ENCODE results near the gene PDSS2.
A peak's percentile ranks its signal among the peaks of the same experiment; 100 is the strongest.

The PDSS2 gene, protein sequence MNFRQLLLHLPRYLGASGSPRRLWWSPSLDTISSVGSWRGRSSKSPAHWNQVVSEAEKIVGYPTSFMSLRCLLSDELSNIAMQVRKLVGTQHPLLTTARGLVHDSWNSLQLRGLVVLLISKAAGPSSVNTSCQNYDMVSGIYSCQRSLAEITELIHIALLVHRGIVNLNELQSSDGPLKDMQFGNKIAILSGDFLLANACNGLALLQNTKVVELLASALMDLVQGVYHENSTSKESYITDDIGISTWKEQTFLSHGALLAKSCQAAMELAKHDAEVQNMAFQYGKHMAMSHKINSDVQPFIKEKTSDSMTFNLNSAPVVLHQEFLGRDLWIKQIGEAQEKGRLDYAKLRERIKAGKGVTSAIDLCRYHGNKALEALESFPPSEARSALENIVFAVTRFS

DNA sequence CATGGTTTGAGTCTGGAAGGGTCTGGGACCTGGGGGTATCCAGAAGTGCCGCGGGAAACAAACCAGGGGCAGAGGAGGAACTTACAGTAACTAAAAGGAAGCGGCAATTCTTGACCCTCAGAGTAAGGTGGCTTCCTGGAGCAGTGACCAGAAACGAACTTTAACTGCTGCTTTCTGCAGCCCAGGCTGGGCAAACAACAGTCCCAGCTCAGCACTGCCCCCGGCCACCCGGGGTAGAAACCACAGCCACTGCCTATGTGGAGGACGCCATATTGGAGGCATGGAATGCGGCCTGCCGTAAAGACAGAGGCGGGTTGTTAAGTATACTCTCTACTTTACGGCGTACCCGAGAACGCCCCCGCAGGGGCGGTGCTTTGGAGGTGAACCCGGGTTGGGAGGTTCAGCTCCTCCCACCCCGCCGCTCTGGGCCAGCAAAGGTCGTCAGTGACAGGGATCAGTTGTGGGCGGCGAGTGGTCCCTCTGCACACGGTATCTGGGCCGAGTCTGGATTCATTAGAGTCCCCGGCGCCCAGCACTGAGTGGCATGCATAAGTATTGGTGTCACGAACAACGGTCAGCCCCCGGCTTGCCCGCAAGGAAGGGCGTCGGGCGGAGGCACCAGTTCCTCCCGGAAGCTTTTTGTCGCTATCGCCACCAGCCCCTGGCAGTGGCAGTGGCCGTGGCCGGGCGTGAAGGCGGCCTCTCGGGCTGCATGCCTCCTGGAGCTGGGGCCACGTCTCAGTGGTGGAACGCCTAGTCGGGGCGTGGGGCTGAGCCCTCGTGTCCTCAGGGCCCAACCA is at the start of gene PDSS2:
Gene PDSS2 (minus strand): TSS at position 282 of the 800 bp plus-strand sequence. CDS start 279 bp downstream, at position 3.
- peak; percentile 90 to 93 for DNase-seq (ENCODE audit: low spot score in 2 of 2)
- H3K4me1 Mint-ChIP-seq: peaks cover 23% of the 10 kb centered on the region
- peak within 1 kb of the TSS; percentile 96 for H3K4me3 Mint-ChIP-seq
- H3K27ac Mint-ChIP-seq (ENCODE audit: low read depth): peak within 1 kb of the TSS; percentile 95
- no peaks in the 10 kb centered on the region for H3K9me3 Mint-ChIP-seq
- H3K36me3 Mint-ChIP-seq (ENCODE audit: insufficient read depth): peaks cover 5% of the 10 kb centered on the region
- no peaks in the 10 kb centered on the region for H3K27me3 Mint-ChIP-seq
- ATAC-seq (replicated peaks; ENCODE audit: extremely low read depth, poor library complexity, severe bottlenecking): peak; percentile 95

DNA sequence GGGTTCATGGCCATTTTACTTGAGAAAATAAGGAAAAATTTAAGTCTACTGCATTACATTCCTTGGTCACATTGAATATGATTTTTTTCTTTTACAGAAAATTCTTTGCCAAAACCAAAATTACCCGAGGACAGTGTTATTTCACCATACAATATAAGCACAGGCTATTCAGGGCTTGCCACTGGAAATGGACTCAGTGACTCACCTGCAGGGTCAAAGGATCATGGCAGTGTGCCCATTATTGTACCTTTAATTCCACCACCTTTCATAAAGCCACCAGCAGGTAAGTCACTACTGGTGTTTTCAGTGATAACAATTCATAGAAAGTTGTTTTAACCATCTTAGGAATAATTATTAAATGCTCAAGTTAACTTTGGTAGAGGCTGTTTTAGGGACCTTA is 46.8 kb upstream of the PDSS2 start:
- H3K9me3 Mint-ChIP-seq: no peaks in the 10 kb centered on the region
- no peak for ATAC-seq (replicated peaks; ENCODE audit: extremely low read depth, poor library complexity, severe bottlenecking)

DNA sequence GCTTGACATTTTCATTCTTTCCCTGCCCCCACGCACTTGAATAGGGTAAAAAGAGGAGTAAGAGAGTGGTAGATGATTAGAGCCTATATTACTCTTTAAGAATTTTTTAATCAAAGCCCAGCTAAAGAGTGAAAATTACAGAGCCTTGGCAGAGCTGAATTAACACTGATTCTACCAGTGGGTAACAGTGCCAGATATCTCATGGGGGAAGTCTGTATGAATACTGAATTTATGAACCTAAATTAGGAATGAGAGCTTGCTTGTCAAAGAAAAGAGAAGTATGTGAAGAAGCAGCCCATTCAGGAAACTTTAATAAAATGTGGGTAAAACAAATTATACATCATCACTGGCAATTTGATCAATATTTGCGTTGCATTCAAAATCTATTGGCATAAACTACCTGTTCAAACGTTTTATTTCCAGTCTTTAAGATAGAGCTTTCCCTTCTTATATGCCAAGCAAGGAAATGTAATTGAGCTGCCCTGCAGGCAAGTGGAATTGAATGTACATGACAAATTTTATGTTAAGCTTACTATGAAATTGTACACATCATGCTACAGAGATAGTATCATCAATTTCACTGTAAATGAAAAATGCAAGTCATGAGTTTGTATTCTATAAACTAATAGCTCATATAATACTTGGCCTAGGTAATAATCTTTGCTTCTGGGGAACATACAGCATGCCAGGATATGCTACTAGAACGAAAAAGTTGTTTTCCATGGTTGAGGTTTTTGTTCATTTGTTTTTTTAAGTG is 45.1 kb upstream of the PDSS2 start:
- H3K27ac Mint-ChIP-seq (ENCODE audit: low read depth): no peak overlapping the region
- H3K36me3 Mint-ChIP-seq (ENCODE audit: insufficient read depth): no peaks in the 10 kb centered on the region
- peaks cover 36% of the 10 kb centered on the region for H3K27me3 Mint-ChIP-seq
- DNase-seq (ENCODE audit: low spot score in 2 of 2) (no peak), ATAC-seq (replicated peaks; ENCODE audit: extremely low read depth, poor library complexity, severe bottlenecking) (no peak)
- H3K4me1 Mint-ChIP-seq: no peaks in the 10 kb centered on the region
- no peak overlapping the region for H3K4me3 Mint-ChIP-seq
- no peaks in the 10 kb centered on the region for H3K9me3 Mint-ChIP-seq

More for the DNA sequence above, 46.8 kb upstream of the PDSS2 start:
- no peak overlapping the region for H3K27ac Mint-ChIP-seq (ENCODE audit: low read depth)
- H3K4me3 Mint-ChIP-seq: no peak overlapping the region
- H3K36me3 Mint-ChIP-seq (ENCODE audit: insufficient read depth): no peaks in the 10 kb centered on the region
- no peak for DNase-seq (ENCODE audit: low spot score in 2 of 2)
- H3K27me3 Mint-ChIP-seq: peaks cover 31% of the 10 kb centered on the region
- no peaks in the 10 kb centered on the region for H3K4me1 Mint-ChIP-seq

DNA sequence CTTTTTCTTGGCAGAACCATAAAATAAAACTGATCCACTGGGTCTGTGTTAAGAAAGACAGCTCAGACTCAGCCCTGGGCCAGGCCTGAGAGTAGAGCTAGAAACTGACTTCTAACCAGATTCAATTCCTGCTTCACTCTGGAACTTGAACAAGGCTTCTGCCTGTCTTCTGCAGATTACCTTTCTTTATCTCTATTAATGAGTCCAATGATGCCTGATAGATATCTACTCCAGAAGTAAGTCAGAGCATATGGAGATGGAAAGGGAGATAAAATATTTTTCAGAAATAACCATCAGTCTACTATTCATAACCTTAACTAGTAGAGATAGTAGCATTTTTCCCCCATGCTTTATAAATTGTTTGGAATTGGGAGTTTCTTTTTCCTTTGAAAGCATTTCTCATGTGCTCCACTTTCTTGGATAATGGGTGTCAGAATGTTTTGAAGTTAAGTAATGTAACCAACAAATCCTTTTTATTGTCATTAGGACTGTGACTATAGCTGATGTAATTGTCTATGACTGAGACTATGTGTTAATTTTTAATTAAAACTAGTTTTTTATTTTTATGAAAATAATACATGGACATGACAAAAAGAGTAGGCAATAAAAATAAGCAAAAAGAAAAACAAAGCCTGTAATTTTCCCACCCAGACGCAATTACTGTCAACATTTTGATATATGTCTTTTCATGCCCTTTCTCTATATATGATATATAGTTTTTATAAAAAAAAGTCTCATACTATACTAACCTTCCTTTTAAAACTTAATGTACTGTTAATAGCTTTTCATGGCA is 37.7 kb upstream of the PDSS2 start:
- Mint-ChIP-seq H3K36me3 (ENCODE audit: insufficient read depth) (no peaks in the 10 kb centered on the region), H3K9me3 (no peaks in the 10 kb centered on the region), H3K27ac (ENCODE audit: low read depth) (no peak overlapping the region), H3K4me1 (no peaks in the 10 kb centered on the region), H3K4me3 (no peak overlapping the region), H3K27me3 (peaks cover 27% of the 10 kb centered on the region)
- ATAC-seq (replicated peaks; ENCODE audit: extremely low read depth, poor library complexity, severe bottlenecking): no peak
- no peak for DNase-seq (ENCODE audit: low spot score in 2 of 2)

DNA sequence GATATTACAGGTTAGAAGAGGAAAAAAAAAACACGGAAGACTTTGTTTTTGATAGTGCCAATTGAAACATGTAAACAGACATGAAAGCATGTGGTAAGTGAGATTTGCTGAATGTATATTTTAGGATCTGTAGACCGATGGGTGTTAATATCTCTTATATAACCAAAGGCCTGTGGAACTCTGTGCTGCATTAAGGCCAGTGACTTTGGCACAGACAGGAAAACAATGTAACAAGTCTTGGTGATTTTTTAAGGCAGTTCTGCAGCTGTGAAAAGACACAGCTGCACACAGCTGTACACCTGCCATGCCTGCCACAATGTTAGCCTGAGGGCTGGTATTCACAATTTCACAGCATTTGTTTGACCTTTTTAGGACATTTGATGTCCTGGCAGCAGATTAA is 36.6 kb upstream of the PDSS2 start:
- Mint-ChIP-seq H3K9me3 (no peaks in the 10 kb centered on the region), H3K36me3 (ENCODE audit: insufficient read depth) (peaks cover 1% of the 10 kb centered on the region), H3K27ac (ENCODE audit: low read depth) (no peak overlapping the region), H3K27me3 (peaks cover 16% of the 10 kb centered on the region), H3K4me3 (no peak overlapping the region), H3K4me1 (no peaks in the 10 kb centered on the region)
- ATAC-seq (replicated peaks; ENCODE audit: extremely low read depth, poor library complexity, severe bottlenecking) (no peak), DNase-seq (ENCODE audit: low spot score in 2 of 2) (no peak)

DNA sequence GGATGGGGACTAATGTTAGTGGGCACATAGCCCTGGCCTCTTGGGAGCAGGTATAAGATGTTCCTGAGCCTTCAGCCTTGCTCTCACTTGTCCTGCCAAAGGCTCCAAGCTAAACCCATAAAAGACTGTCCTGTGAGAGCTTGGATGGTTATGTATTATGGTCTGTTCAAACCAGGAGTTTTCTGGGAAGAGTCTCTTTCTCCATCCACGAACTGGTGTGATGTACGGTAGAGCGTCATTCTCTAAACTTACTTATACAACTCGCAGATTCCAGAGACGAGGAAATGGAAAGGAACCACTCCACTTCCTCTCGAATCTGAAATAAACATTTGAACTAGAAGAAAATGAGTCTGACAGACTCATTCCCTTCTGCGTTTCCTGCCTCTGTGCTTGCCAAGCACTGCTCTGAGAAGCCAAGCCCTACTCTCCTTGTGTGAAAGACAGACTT is 35.9 kb upstream of the PDSS2 start:
- peaks cover 13% of the 10 kb centered on the region for H3K27me3 Mint-ChIP-seq
- H3K4me3 Mint-ChIP-seq: no peak overlapping the region
- H3K4me1 Mint-ChIP-seq: no peaks in the 10 kb centered on the region
- ATAC-seq (replicated peaks; ENCODE audit: extremely low read depth, poor library complexity, severe bottlenecking) (no peak), DNase-seq (ENCODE audit: low spot score in 2 of 2) (no peak)
- peaks cover 1% of the 10 kb centered on the region for H3K36me3 Mint-ChIP-seq (ENCODE audit: insufficient read depth)
- H3K9me3 Mint-ChIP-seq: no peaks in the 10 kb centered on the region
- no peak overlapping the region for H3K27ac Mint-ChIP-seq (ENCODE audit: low read depth)

DNA sequence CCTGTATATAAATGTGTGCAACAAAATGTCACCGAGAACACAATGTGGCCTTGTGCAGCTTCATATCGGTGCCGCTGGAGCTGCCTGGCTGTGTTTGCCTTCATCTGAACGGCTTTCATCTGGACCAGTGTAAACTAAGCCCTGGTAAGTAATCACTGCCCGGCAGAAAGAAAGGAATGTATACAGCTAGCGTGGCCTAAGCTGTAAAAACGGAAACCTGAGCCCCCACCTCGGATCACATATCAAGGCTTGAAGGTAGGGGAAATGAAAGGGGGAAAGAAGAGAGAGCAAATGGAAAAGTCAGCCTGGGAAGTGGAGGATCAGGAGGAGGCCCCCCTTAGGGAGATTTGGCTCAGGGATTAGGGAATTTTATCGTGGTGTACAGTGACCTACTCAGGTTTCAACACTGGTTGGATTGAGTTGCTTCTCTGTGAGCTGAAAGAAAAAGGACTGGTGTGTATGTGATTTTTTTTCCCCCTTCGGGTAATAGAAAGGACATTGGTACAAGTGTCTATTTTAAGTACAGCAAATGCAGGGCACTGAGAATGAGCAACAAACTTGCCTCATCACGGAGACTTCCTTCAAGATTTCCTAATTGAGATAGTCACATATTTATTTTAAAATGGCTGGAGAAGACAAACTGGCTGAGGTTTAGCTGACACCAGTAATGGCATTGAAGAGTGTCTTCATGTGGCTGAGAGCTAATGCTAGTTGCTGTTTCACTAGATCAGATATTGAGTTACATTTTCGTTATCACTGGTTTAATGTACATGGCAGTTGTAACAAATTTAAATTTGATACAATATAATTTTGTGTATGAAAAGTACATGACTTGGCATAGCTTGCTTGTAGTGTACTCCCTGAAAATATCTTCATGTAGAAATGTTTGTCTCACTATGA is 34.0 kb upstream of the PDSS2 start:
- DNase-seq (ENCODE audit: low spot score in 2 of 2) (no peak), ATAC-seq (replicated peaks; ENCODE audit: extremely low read depth, poor library complexity, severe bottlenecking) (no peak)
- H3K27me3 Mint-ChIP-seq: peaks cover 12% of the 10 kb centered on the region
- no peaks in the 10 kb centered on the region for H3K9me3 Mint-ChIP-seq
- no peak overlapping the region for H3K4me3 Mint-ChIP-seq
- H3K4me1 Mint-ChIP-seq: peaks cover 9% of the 10 kb centered on the region
- H3K36me3 Mint-ChIP-seq (ENCODE audit: insufficient read depth): peaks cover 4% of the 10 kb centered on the region
- no peak overlapping the region for H3K27ac Mint-ChIP-seq (ENCODE audit: low read depth)

DNA sequence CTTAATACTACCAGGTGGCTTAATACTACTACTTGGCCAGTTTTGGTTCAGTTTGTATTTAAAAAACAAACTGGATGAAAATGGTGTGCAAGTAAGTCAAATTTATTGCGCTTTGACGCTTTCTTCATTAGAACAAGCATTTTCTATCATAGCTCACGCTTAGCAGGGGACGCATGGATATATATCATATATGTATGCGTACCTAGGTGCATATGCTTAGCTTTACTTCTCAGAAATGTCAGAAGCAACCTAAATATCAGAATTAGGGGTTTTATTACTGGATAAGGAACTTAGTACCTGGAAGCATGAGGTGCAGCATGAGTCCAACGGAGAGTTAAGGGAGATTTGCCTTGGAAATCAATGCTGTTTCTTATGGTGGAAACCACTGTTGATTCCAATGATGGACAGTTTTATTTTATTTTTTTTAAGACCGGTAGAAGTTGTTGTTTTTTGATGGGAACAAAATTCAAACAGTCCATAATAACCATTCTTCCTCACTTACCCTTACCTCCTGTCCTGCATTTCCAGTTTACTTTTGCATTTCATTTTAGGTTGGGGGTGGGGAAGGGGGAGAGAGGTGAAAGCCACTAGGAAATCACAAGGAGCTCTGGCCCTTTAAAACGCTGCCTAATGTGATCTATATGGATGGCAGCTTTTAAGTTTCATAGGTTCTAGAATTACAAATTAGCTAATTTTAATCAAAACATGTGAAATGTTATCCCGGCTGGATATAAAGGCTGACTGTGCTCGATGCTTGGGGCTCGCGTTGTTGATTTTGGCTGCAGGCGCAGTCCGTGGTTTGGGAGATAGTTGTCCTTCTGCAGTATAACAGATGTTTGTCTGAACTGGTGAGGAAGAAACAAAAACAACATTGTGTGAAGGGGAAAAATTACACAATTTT is 32.6 kb upstream of the PDSS2 start:
- no peaks in the 10 kb centered on the region for H3K9me3 Mint-ChIP-seq
- peaks cover 15% of the 10 kb centered on the region for H3K4me1 Mint-ChIP-seq
- peaks cover 4% of the 10 kb centered on the region for H3K36me3 Mint-ChIP-seq (ENCODE audit: insufficient read depth)
- H3K4me3 Mint-ChIP-seq: peak overlapping the region; percentile 90
- H3K27ac Mint-ChIP-seq (ENCODE audit: low read depth): no peak overlapping the region
- ATAC-seq (replicated peaks; ENCODE audit: extremely low read depth, poor library complexity, severe bottlenecking): no peak
- H3K27me3 Mint-ChIP-seq: peaks cover 23% of the 10 kb centered on the region
- DNase-seq (ENCODE audit: low spot score in 2 of 2): no peak

DNA sequence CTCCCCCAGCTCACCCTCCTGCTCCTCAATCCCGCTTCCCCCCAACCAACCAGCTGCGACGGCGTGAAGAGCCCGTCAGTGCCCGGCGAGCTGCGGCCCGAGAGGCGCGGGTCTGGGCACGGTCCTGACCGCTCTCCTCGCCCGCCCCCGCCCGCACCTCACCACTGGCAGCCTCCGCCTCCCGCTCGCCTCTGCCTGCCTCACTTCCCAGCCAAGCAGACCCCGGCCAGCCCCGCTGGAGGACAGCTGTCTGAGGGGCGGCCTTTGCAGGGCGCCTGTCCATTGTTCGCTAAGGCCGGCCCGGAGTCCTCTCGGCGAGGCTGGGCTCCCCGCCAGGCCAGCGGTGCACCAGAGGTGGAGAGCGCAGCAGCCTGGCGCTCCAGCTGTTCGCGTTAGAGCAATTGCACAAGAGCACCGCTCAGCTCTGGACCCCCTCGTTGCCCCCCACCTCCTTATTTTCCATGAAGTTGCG is 31.8 kb upstream of the PDSS2 start:
- no peak for ATAC-seq (replicated peaks; ENCODE audit: extremely low read depth, poor library complexity, severe bottlenecking)

DNA sequence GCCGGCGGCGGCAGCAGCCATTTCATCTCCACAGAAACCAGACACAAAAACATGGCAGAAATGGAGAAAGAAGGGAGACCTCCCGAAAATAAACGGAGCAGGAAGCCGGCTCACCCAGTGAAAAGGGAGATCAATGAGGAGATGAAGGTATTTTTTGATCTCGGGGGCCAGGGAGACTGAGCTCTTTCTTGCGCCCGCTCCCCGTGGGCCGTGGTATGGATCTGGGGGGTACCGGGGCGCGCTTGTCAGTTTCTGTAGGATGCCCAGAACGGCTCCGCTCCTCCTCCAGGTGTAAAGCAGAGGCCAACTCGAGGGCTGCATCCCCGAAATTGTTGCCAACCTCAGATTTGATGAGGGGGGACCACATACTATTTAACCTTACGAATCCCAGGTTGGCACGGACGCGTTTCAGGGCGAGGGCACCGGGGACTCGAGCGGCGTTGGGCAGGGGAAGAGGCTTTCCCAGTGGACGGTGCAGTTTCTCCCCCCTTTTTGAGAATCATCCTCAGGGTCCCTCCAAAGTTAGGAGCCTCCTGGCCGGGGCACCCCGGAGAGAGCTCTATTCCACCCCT is 31.3 kb upstream of the PDSS2 start:
- DNase-seq (ENCODE audit: low spot score in 2 of 2): no peak
- H3K9me3 Mint-ChIP-seq: no peaks in the 10 kb centered on the region

More for the DNA sequence above, 31.8 kb upstream of the PDSS2 start:
- peak overlapping the region; percentile 90 for H3K4me3 Mint-ChIP-seq
- H3K9me3 Mint-ChIP-seq: no peaks in the 10 kb centered on the region
- H3K27me3 Mint-ChIP-seq: peaks cover 31% of the 10 kb centered on the region
- no peak overlapping the region for H3K27ac Mint-ChIP-seq (ENCODE audit: low read depth)
- peaks cover 4% of the 10 kb centered on the region for H3K36me3 Mint-ChIP-seq (ENCODE audit: insufficient read depth)
- no peak for DNase-seq (ENCODE audit: low spot score in 2 of 2)
- peaks cover 15% of the 10 kb centered on the region for H3K4me1 Mint-ChIP-seq

More for the DNA sequence above, 31.3 kb upstream of the PDSS2 start:
- Mint-ChIP-seq H3K4me3 (peak overlapping the region; percentile 90), H3K36me3 (ENCODE audit: insufficient read depth) (peaks cover 4% of the 10 kb centered on the region), H3K27me3 (peaks cover 37% of the 10 kb centered on the region), H3K4me1 (peaks cover 15% of the 10 kb centered on the region), H3K27ac (ENCODE audit: low read depth) (peak overlapping the region; percentile 17)
- peak; percentile 30 for ATAC-seq (replicated peaks; ENCODE audit: extremely low read depth, poor library complexity, severe bottlenecking)
